ENCODE data around the gene ESAM.
A peak's percentile ranks its signal among the peaks of the same experiment; 100 is the strongest.

ESAM gene

DNA sequence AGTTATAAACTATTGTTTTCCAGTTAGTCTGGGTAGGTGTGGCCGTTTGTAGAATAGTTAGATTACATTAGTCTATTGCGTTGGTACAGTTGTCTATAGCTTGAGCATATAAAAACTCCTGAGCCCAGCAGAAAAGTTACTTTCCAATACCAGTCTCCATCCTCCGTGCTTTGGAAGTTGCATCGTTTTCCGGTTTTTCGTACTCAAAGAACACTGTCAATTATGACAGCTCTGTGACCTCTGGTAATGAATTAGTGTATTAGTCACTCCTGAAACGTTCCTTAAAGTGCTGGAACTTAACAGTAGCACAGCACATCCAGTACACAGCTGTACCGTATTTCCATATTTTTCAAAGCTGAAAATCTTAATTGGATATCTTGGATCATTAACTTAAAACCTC lies 38.9 kb upstream of the ESAM start:
- TF ChIP-seq, protein P1, sequence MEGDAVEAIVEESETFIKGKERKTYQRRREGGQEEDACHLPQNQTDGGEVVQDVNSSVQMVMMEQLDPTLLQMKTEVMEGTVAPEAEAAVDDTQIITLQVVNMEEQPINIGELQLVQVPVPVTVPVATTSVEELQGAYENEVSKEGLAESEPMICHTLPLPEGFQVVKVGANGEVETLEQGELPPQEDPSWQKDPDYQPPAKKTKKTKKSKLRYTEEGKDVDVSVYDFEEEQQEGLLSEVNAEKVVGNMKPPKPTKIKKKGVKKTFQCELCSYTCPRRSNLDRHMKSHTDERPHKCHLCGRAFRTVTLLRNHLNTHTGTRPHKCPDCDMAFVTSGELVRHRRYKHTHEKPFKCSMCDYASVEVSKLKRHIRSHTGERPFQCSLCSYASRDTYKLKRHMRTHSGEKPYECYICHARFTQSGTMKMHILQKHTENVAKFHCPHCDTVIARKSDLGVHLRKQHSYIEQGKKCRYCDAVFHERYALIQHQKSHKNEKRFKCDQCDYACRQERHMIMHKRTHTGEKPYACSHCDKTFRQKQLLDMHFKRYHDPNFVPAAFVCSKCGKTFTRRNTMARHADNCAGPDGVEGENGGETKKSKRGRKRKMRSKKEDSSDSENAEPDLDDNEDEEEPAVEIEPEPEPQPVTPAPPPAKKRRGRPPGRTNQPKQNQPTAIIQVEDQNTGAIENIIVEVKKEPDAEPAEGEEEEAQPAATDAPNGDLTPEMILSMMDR (conservative IDR thresholded peaks at IDR 0.05): no peak
- H3K27ac ChIP-seq: peak overlapping the region; percentile 98

DNA sequence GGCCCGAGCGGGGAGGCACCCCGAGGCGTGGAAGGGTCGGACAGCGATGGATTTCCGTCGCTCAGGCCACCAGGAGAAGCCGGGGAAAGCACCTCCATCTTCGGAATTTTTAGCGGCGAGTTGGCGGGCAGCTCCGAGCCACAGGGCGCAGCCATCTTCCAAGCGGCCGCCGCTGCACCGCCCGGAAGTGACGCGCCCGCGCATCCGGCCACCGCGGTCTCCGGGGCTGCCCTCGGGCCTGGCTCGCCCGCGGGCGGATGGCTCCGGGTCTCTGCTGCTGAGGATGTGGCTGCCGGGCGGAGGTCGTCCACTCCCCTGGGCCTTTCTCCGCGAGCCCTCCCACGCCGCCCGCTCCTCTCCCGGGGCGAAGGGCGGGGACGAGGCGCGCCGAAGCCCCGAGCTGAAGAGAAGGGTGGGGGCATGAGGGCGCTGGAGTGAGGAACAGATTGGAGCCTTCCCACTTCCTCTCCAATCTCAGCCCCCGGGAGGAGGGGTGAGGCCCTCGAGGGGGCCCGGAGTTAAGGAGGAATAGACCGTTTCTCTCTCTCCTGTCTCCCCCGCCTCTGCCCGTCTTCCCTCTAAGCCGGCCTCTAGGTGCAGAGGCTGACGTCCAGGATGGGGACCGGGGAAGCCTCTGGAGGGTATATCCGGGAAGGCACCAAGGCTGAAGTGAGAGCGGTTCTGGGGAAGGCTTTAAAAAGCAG lies 38.3 kb upstream of the ESAM start, which contains the start of gene MSANTD2:
Gene MSANTD2 (minus strand): TSS at position 181 of the 704 bp plus-strand sequence. CDS start 26 bp downstream, at position 155.
- TF ChIP-seq, protein P1 (conservative IDR thresholded peaks at IDR 0.05): no peak; the same call in 1 of the 2 replicates
- H3K27ac ChIP-seq: peak within 1 kb of the TSS; percentile 98

DNA sequence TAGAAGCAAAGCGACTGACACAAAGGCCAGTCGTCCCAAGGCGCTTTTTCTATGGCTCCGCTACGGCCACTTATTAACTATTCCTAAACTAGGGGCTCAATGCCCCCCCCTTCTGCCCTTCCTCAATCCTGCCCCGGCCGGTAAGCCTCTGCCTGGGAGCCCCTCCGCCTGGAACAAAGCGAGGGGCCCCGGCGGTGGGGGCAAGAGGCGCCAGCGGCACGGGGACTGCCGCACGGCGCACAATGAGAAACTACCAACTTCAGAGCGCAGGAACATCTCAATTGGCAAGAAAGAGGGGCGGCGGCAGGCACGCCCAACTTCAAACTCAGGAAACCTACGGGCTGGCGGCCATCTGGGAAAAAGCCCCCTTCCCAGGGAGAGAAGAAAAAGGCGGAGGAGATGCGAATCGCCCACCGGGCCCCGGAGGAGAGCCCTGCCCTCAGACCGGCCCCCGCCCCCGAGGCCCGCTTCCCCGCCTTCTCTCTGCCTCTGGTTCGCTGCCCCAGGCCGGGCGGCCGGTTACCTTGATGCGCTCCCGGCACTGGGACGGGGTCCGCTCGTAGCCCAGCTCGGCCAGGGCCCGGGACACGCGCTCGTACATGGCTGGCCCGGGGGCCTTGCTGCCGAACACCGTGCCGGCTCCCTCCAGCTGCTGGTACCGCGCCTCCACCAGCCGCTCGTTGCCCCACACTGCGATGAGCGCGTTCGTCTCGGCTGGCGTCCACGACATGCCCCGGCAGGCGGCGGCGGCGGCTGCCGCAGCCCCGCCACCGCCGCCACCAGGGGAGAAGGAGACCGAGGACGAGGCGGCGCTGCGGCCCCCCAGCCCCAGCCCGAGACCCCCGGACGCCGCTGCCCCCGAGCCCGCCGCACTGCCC lies 37.5 kb upstream of the ESAM start:
- TF ChIP-seq, protein P1 (conservative IDR thresholded peaks at IDR 0.05): no peak
- H3K27ac ChIP-seq: peak overlapping the region; percentile 98

DNA sequence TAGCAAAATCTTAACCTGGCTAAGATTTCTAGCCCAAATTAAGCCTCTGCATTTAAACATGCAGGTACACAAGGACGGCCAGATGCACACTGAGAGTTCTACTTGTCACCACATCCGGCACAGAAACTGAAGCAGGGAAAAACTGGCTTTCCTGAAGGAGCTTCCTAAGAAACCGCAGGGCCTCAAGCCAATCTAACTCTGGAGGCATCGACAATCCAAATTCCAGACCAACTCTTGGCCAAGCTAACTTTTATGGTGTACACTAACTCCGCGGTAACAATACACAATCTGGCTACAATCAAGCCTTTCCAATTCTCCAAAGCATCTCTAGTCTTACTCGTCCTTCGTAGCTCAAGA lies 36.9 kb upstream of the ESAM start:
- H3K27ac ChIP-seq: peak overlapping the region; percentile 98
- TF ChIP-seq, protein P1 (conservative IDR thresholded peaks at IDR 0.05): no peak

DNA sequence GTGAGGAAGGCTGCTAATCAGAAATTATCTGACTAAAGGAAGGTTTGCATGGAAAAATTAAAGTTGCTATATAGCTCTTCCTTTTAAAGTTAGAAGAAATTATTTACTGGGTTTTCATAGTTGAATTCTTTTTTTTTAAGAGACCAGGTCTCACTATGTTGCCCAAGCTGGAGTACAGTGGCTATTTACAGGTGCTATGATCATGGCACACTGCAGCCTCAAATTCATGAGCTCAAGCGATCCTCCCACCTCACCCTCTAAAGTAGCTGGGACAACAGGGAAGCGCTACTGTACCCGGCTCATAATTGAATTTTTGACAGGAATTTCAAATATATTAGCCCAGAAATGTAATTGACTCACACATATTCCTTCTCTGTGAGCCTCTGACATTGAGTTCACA lies 34.2 kb upstream of the ESAM start:
- no peak overlapping the region for H3K27ac ChIP-seq
- TF ChIP-seq, protein P1 (conservative IDR thresholded peaks at IDR 0.05): no peak

DNA sequence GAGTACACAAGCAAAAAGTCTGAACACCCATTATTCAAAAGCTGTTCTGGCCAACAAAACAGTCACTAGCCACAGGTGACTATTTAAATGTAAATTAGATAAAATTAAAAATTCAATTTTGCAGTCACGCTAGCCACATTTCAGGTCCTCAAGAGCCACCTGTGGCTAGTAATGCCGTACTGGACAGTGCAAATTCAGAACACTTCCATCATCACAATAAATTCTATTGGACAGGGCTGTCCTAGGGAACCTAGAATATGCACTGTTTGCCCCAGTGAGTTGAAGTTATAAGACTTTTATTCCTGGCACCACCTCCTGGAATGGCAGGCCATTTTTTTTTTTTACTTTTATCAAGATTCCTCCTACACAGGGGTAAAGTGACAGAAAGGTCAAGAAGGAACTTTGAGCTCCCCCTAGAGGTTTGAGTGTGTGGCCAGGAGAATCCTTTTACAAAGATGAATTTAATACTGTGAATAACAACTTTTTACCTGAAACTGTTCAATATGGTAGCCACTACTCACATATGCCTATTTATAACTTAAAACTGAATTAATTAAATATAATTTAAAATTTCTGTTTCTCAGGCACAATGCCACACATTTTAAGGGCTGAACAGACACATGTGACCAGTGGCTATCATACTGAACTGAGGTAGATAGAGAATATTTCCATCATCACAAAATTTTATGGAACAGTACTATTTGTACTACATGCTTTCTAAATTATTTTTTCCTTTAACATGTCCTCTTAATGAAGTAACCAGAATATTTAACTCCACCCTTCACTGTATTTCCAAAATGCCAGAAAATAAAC lies 31.6 kb upstream of the ESAM start:
- TF ChIP-seq, protein P1 (conservative IDR thresholded peaks at IDR 0.05): peak; percentile 93
- H3K27ac ChIP-seq: no peak overlapping the region

Measured in VCaP (cell line).